Endothelial cell of umbilical vein (primary cell): ENCODE data around the gene SYT7. TPM values are rescaled to one million over a fixed set of nuclear protein-coding genes. Genes with fewer than 3 reads are reported as not detected.

ENCODE experiments used
- BruUV-seq: library from RNA; stranded (reverse); fragments of 400-500 nt; replicated peaks from 2 replicates; lab custom pipeline; 2021; lab: Mats Ljungman, UMichigan
- CTCF ChIA-PET: fragments of 300-600, 350-600 bp; sonication (Branson Sonifier 250); formaldehyde crosslinking; loops from one replicate; lab custom pipeline; 2021; ENCODE audit warnings: antibody characterized with exemption, inconsistent platforms; lab: Charles Lee
- POLR2A ChIA-PET: fragments of 300-600, 350-600 bp; sonication (Branson Sonifier 250); formaldehyde crosslinking; loops from one replicate; lab custom pipeline; 2021; ENCODE audit warnings: antibody characterized with exemption, inconsistent platforms; lab: Charles Lee
- DNase-seq: peaks from one replicate; pipeline ENCODE4 v3.0.0-alpha.2; 2011; ENCODE audit warnings: low read depth, low spot score
- FAIRE-seq: peaks from 2 replicates; lab custom pipeline; 2011; peaks lifted over from hg19 to GRCh38; lab: Jason Lieb, UNC
- H2AFZ ChIP-seq: 2 replicates; pipeline ENCODE4 v1.6.0; 2012; ENCODE audit warnings: low read depth, low read length, control low read depth, inconsistent platforms
- H3K27ac ChIP-seq: 2 replicates; pipeline ENCODE4 v1.5.1; 2011; ENCODE audit warnings: low read depth, mild to moderate bottlenecking, control low read depth, low read length, moderate library complexity; ENCODE audit not compliant: insufficient read depth
- H3K27me3 ChIP-seq, 2 experiments: 2 replicates each; pipeline versions ENCODE4 v1.6.0 to v1.6.1; 2011; ENCODE audit warnings: low read length in 2 of 2, mixed read lengths in 1 of 2; ENCODE audit not compliant: control insufficient read depth in 2 of 2, insufficient read depth in 2 of 2
- H3K36me3 ChIP-seq, 2 experiments: 2 replicates in 1 of 2; 3 replicates in 1 of 2; pipeline ENCODE4 v1.5.1; 2011; ENCODE audit warnings: low read length in 2 of 2, mild to moderate bottlenecking in 1 of 2, moderate library complexity in 1 of 2; ENCODE audit not compliant: control insufficient read depth in 2 of 2, insufficient read depth in 2 of 2; ENCODE audit errors: extremely low read depth in 1 of 2
- H3K4me1 ChIP-seq: 3 replicates; pipeline ENCODE4 v1.5.1; 2011; ENCODE audit warnings: mild to moderate bottlenecking, low read length; ENCODE audit not compliant: control insufficient read depth, insufficient read depth; ENCODE audit errors: extremely low read depth
- H3K4me2 ChIP-seq: 2 replicates; pipeline ENCODE4 v1.6.1; 2011; ENCODE audit warnings: low read length, control low read depth, mixed read lengths; ENCODE audit not compliant: insufficient read depth
- H3K4me3 ChIP-seq, 3 experiments: fragments of 200-600 bp in 1 of 3; sonication (generic), shearing (Covaris generic) in 1 of 3; replicated peaks in 1 of 3; 2 replicates each; pipeline ENCODE4 v1.5.1; 2011 to 2016; ENCODE audit warnings: control low read depth in 3 of 3, low read length in 3 of 3, mild to moderate bottlenecking in 2 of 3, inconsistent platforms in 1 of 3, low read depth in 1 of 3, moderate library complexity in 1 of 3; ENCODE audit not compliant: insufficient read depth in 1 of 3
- H3K79me2 ChIP-seq: 2 replicates; pipeline ENCODE4 v1.6.0; 2012; ENCODE audit warnings: low read length, inconsistent platforms; ENCODE audit not compliant: control insufficient read depth, insufficient read depth
- H3K9ac ChIP-seq: replicated peaks from 2 replicates; pipeline ENCODE3; 2011; ENCODE audit warnings: low read length, control low read depth; ENCODE audit not compliant: insufficient read depth; ENCODE audit errors: extremely low read depth
- H3K9me1 ChIP-seq: replicated peaks from 3 replicates; pipeline ENCODE4 v1.6.0; 2011; ENCODE audit warnings: mild to moderate bottlenecking, low read length; ENCODE audit not compliant: control insufficient read depth, insufficient read depth; ENCODE audit errors: extremely low read depth
- H3K9me3 ChIP-seq: replicated peaks from 2 replicates; pipeline ENCODE4 v1.5.1; 2012; ENCODE audit warnings: low read length, inconsistent platforms; ENCODE audit not compliant: control insufficient read depth, insufficient read depth
- H4K20me1 ChIP-seq: replicated peaks from 2 replicates; pipeline ENCODE3; 2011; ENCODE audit warnings: mild to moderate bottlenecking, low read length; ENCODE audit not compliant: control insufficient read depth, insufficient read depth; ENCODE audit errors: extremely low read depth
- CTCF ChIP-seq, 2 donors: IDR thresholded peaks; 1 replicate in 1 of 2; 2 replicates in 1 of 2; pipeline ENCODE4 v1.5.1; 2011; ENCODE audit warnings: low read length in 2 of 2, mild to moderate bottlenecking in 2 of 2, moderate library complexity in 2 of 2, control low read depth in 1 of 2, inconsistent platforms in 1 of 2, low read depth in 1 of 2; ENCODE audit not compliant: insufficient read depth in 1 of 2; ENCODE audit errors: extremely low read depth in 1 of 2
- EZH2 ChIP-seq: IDR thresholded peaks from 2 replicates; pipeline ENCODE4 v1.6.1; 2012; ENCODE audit warnings: borderline replicate concordance, low read depth, mild to moderate bottlenecking, moderate library complexity, low read length, inconsistent platforms; ENCODE audit not compliant: severe bottlenecking
- FOS ChIP-seq: IDR thresholded peaks from 2 replicates; pipeline ENCODE4 v1.6.1; 2011; ENCODE audit warnings: mild to moderate bottlenecking, low read length, moderate library complexity, borderline replicate concordance; ENCODE audit not compliant: insufficient read depth
- GATA2 ChIP-seq: IDR thresholded peaks from 2 replicates; pipeline ENCODE4 v1.7.0; 2011; ENCODE audit warnings: low read depth, mild to moderate bottlenecking, moderate library complexity, mixed read lengths, low read length; ENCODE audit not compliant: insufficient read length, insufficient read depth
- JUN ChIP-seq: IDR thresholded peaks from 2 replicates; pipeline ENCODE4 v1.6.1; 2011; ENCODE audit warnings: borderline replicate concordance, low read depth; ENCODE audit not compliant: insufficient read length, insufficient read depth
- MAX ChIP-seq: IDR thresholded peaks from 2 replicates; pipeline ENCODE4 v1.6.1; 2011; ENCODE audit not compliant: insufficient read depth, insufficient read length
- MYC ChIP-seq: IDR thresholded peaks from one replicate; pipeline ENCODE4 v1.6.1; 2011; ENCODE audit warnings: mild to moderate bottlenecking, low read depth, low read length
- POLR2A ChIP-seq: IDR thresholded peaks from 2 replicates; pipeline ENCODE4 v1.6.1; 2012; ENCODE audit warnings: low read depth, mild to moderate bottlenecking, control low read depth, low read length
- POLR2AphosphoS5 ChIP-seq: IDR thresholded peaks from 2 replicates; pipeline ENCODE4 v1.6.1; 2012; ENCODE audit warnings: low read depth, mild to moderate bottlenecking, control low read depth, low read length, moderate library complexity; ENCODE audit not compliant: insufficient read depth
- dilution Hi-C: fragments of 300-500 bp; cut with MboI; formaldehyde crosslinking; loops from one replicate; pipeline ENCODE4 v1.15.0; 2019; ENCODE audit warnings: low sequenced_read_pairs; ENCODE audit not compliant: extremely low pct_ligation_motif_present
- intact Hi-C: fragments of 100-400 bp; cut with micrococcal nuclease; formaldehyde crosslinking; loops from one replicate; pipeline ENCODE4 v1.10.0; 2022
- polyA plus RNA-seq, 4 experiments: library from polyadenylated mRNA; depleted of rRNA in 3 of 4; stranded (reverse) in 3 of 4; unstranded in 1 of 4; fragments of >200 nt; gene quantifications; 2 replicates each; pipeline versions ENCODE4 v1.2.1 to v1.2.3, GENCODE V29; 2011 to 2012; ENCODE audit warnings: missing spikeins in 1 of 4
- total RNA-seq: library from RNA; stranded (reverse); gene quantifications from 2 replicates; pipeline ENCODE4 v1.2.3, GENCODE V29; 2021

The SYT7 gene
- total and polyA plus RNA-seq, 2 donors (not counting 3 experiments of a cell fraction or from before 2014, with no cell fraction given) = 0.08 to 0.55 TPM

GRCh38 chr11:61526956-61527731, 53.7 kb downstream of the SYT7 start:
- dilution Hi-C loops = no loop called here
- H3K79me2 ChIP-seq = no peaks in the 10 kb centered on the region
- no peaks in the 10 kb centered on the region for H4K20me1 ChIP-seq
- H3K4me3 ChIP-seq = no peak overlapping the region
- no peaks in the 10 kb centered on the region for H3K36me3 ChIP-seq
- no peak overlapping the region for H3K9ac ChIP-seq
- TF ChIP-seq MYC (no peak), POLR2AphosphoS5 (no peak), FOS (no peak), EZH2 (no peak), CTCF (IDR thresholded peaks at IDR 0.05; ENCODE audit: extremely low read depth in 1 of 2, insufficient read depth in 1 of 2, low read depth in 1 of 2, low read length in 2 of 2) (no peak), GATA2 (no peak), JUN (no peak), MAX (no peak), POLR2A (no peak)
- POLR2A ChIA-PET = no interaction called here
- H3K27me3 ChIP-seq = no peaks in the 10 kb centered on the region
- intact Hi-C loops = no loop called here
- H3K4me1 ChIP-seq = no peaks in the 10 kb centered on the region
- H3K9me3 ChIP-seq = no peaks in the 10 kb centered on the region
- no peak overlapping the region for H3K27ac ChIP-seq
- CTCF ChIA-PET = interaction anchor here (1.0 to 3.5 kb wide), 4 partner anchors 9 to 81 kb away, joined by 4 to 53 read pairs (median 8); no protein-coding TSS in a partner anchor
- FAIRE-seq (no peak), DNase-seq (no peak)
- no peak overlapping the region for H2AFZ ChIP-seq
- H3K9me1 ChIP-seq = no peaks in the 10 kb centered on the region
- H3K4me2 ChIP-seq = no peak overlapping the region
- no TSS peak for BruUV-seq
